ENCODE results near the gene WDHD1.
A peak's percentile ranks its signal among the peaks of the same experiment; 100 is the strongest.
"Not testable (repeated sequence)": the region's sequence is repeated elsewhere in the genome, so short reads cannot be mapped to it uniquely, and the experiment has no call there.

WDHD1 gene

DNA sequence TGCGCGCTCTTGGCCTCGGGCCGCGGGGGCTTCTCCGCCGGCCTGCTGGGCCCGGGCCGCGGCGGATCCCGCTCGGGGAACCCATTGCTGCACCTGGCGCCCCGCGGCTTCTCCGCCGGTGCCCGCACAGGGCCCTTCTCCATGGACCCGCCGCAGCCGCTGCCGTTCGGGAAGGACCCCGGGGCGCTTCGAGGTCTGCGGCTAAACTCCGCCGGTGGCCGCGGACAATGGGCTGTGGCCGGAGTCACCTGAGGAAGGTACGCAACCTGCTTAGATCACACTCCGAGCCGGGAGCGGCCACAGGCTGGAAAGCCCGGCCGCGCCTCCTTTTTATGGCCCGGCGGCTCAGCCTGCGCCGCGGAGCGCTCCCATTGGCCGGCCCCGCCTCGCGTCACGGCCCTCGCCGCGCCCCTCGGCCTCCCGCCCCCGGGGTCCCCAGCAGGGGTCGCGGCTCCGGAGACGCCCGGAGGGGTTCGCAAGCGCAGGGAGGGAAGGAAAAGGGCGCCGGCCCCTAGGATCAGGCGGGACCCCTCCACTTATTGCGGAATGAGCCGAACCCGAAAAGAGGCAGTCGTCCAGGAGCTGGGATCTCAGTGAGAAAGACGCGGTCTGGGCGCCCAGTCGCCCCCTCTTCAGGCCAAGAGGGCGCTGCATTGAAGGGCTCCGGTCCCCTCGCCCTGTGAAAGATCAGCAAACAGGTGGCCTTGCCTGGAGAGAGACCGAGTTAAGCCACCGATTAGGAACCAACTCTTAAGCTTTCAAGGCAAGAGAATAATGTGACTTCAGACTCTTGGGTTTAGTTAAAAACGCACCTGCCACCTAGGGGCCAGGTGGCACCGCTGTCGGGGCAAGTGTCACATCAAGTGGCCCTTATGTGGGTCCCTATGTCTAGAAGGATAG, 124.1 kb downstream of the WDHD1 start, which contains the start of gene GCH1:
Gene GCH1 (minus strand): TSS at position 306 of the 900 bp plus-strand sequence. CDS start 163 bp downstream, at position 143.
- DNase-seq (ENCODE audit: low read depth), result no peak
- H3K4me3 ChIP-seq (ENCODE audit: control insufficient read depth, low read depth, low read length), result peak within 1 kb of the TSS; percentile 82
- peak; percentile 32 for TF ChIP-seq CTCF (IDR thresholded peaks at IDR 0.05; ENCODE audit: control insufficient read depth, insufficient read depth, low read depth, low read length, missing control alignments)

- no peak for TF ChIP-seq CTCF (IDR thresholded peaks at IDR 0.05; ENCODE audit: control insufficient read depth, insufficient read depth, low read depth, low read length, missing control alignments)
- H3K4me3 ChIP-seq (ENCODE audit: control insufficient read depth, low read depth, low read length), result peak overlapping the region; percentile 82
- DNase-seq (ENCODE audit: low read depth), result no peak
These were observed 124.8 kb downstream of the WDHD1 start for GRCh38 chr14:54902143-54902520.

DNA sequence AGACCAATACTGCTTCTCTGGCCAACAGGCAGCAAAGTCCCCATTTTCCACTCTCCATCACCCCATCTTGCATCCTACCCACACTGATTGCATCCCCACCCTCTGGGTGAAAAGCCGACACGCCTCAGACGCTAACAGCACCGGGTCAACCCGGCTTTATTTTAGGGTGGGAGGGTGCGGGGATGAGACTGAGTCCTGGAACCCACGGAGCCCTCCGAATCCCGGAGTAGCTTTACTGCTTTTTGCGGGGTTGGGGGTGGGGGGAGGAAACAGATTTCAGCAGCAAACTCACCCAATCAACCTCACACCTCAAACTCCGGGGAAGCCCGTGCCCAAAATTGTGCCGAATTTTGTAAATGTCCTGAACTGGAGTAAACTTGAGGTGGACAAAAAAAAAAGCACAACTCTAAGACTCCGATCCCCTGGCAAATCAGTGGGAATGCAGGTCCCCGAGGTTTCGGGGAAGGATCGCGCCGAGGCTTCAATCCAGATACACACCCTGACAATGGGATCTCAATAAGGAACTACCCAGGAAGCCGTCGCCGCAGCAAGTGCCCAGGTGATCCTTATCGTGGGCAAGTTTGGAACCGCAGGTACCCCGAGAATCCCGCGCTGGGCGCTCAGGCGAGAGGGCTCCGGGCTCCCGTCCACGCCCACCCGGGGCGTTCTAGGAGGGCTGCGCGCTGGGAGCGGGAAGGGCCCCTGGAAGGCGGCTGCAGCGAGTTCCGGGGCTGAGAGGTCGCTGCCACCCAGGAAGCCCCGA, 125.3 kb downstream of the WDHD1 start:
- no peak for DNase-seq (ENCODE audit: low read depth)
- no peak for TF ChIP-seq CTCF (IDR thresholded peaks at IDR 0.05; ENCODE audit: control insufficient read depth, insufficient read depth, low read depth, low read length, missing control alignments)
- peak overlapping the region; percentile 82 for H3K4me3 ChIP-seq (ENCODE audit: control insufficient read depth, low read depth, low read length)

- no peak for TF ChIP-seq CTCF (IDR thresholded peaks at IDR 0.05; ENCODE audit: control insufficient read depth, insufficient read depth, low read depth, low read length, missing control alignments)
- no peak overlapping the region for H3K4me3 ChIP-seq (ENCODE audit: control insufficient read depth, low read depth, low read length)
These were observed 127.3 kb downstream of the WDHD1 start for GRCh38 chr14:54899573-54899972.

GRCh38 chr14:54897809-54898555, 128.9 kb downstream of the WDHD1 start:
- not testable (repeated sequence) for DNase-seq (ENCODE audit: low read depth); H3K4me3 ChIP-seq (ENCODE audit: control insufficient read depth, low read depth, low read length)

More at GRCh38 chr14:54899573-54899972, 127.3 kb downstream of the WDHD1 start:
- DNase-seq (ENCODE audit: low read depth), result no peak

- no peak for DNase-seq (ENCODE audit: low read depth)
- TF ChIP-seq CTCF (IDR thresholded peaks at IDR 0.05; ENCODE audit: control insufficient read depth, insufficient read depth, low read depth, low read length, missing control alignments), result no peak
- H3K4me3 ChIP-seq (ENCODE audit: control insufficient read depth, low read depth, low read length), result no peak overlapping the region
These were observed 131.2 kb downstream of the WDHD1 start for GRCh38 chr14:54895683-54896082.

All from AG09309 (cell line).